Renal cortical epithelial cell (primary cell): Measurements from ENCODE around the gene MRAS. TPM values are rescaled to one million over a fixed set of nuclear protein-coding genes. Genes with fewer than 3 reads are reported as not detected.
A peak's percentile ranks its signal among the peaks of the same experiment; 100 is the strongest.

ENCODE experiments used
- DNase-seq: peaks from one replicate; pipeline ENCODE4 v3.0.0-alpha.2; 2011; ENCODE audit warnings: low read depth
- total RNA-seq: library from RNA; depleted of rRNA; stranded (reverse); fragments of >200 nt; gene quantifications from 2 replicates; pipeline ENCODE4 v1.2.3, GENCODE V29; 2014

The MRAS gene
- 28.5 and 91.3 TPM in 2 replicates for total RNA-seq

DNA sequence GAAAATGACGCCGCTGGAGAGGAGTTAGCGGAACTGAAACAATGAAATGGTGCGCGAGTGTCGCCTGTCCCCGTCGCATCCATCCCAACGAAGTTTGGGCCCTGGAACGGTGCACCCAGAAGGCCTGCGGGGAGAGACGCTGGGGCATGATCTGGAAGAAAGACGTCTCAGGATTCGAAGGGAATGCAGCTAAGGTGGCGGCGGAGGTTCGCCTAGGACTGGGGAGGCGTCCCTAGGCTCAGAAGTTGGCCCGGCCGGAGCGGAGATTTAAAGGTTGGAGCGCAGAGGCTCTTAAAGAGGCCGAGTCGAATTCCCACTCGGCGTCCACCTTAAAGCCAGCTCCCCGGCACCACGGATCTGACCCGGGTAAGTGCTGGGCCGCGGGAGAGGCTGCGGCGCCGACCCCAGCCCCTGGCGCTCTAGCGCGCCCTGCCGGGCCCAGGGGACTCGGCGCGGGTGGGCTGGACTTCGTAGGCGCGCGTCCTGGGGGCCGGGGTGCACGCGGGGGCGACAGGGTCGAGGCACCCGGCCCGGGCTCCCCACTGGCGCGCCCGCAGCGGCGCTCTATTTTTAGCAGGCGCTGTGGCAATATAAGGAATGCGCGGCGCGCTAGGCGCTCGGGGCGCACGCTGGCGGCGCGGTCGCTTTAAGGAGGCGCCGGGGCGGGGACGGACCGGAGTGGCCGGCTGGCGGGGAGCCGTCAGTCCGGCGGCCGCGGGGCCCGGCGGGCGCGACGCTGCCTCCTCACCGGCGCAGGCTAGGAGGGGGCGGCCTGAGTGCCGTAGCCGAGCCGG is at the start of gene MRAS:
Gene MRAS (plus strand): TSS at position 620 of the 794 bp plus-strand sequence. CDS start 24,305 bp downstream, outside the sequence.
- peak; percentile 57 for DNase-seq

- no peak for DNase-seq
Measured at GRCh38 chr3:138300647-138301046, 47.7 kb upstream of the MRAS start.

- DNase-seq, result no peak
Measured at GRCh38 chr3:138303474-138303873, 44.9 kb upstream of the MRAS start.

DNA sequence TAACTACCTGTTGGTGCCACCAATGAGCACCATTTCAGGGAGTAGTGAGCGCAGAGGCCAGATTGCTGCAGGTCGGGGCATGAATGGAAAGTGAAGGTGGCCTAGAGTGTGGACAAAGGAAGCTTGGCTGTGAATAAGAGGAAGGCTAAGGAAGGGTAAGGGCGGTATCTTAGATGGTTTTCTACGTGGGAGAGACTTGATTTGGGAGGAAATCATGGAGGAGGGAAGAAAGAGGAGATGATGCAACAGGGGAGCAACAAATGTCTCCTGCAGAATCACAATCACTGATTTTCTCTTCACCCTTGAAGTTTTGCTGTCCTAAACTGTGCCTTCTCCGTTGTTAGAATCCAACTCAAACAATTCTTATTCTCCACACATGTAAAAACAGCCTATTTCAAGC is 40.5 kb upstream of the MRAS start:
- no peak for DNase-seq

DNA sequence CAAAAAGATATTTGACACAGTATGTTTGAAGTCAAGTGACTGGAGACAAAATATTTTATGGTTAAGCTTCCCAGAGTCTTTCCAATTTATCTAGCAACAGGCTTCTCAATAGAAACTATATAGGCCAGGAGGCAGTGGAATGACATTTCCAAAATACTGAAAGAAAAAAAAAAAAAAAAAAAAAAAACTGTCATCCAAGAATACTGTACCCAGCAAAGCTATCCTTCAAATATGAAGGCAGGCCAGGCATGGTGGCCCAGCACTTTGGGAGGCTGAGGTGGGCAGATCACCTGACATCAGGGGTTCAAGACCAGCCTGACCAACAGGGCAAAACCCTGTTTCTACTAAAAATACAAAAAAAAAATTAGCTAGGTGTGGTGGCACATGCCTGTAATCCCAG is 39.6 kb upstream of the MRAS start:
- DNase-seq, result no peak

DNA sequence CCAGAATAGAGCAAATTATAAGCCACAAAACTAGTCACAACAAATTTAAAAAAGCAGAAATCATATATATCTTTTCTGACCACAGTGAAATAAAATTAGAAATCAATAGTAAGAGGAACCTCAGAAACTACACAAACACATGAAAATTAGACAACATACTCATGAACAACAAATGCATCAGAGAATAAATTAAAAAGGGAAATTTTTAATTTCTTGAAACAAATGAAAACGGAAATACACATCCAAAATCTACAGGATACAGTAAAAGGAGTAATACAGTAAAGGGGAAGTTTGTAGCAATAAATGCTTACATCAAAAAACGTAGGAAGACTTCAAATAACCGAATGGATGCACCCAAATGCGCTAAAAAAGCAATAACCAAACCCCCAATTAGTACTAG is 37.9 kb upstream of the MRAS start:
- no peak for DNase-seq

DNA sequence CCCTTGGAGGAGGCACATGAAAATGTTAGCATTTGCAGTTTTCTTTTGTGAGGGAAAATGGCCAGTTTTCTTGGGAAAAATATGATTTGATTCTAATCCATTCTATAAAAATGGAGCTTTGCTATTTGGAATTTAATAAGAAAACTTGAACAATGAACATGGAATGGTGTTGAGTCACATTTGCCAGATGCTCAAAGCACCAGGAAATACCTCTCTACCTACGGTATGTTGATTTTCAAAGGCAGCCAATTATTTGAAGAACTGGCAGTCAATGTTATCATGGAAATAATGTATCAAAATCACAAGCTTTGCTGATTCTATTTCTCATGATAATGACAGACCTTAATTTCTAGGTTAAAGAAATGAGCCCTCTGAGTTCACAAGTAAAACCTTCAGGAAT is 33.6 kb upstream of the MRAS start:
- no peak for DNase-seq

- DNase-seq, result no peak
Measured at GRCh38 chr3:138317687-138318086, 30.7 kb upstream of the MRAS start.

DNA sequence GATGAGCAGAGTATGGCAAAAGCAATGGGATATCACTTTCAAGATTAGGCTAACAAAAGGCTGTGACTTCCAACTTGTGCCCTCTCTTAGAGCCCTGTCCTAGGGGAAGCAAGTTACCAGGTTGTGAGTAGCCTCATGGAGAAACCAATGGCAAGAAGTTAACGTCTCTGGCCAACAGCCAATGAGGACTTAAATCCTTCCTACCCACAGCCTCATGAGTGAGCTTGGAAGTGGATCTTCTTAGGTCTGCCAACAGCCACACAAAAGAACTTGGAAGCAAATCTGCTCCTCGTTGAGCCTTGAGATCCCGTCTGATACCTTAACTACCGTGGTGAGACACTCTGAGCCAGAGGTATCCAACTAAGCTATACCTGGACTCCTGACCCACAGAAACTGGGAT is 24.4 kb upstream of the MRAS start:
- DNase-seq, result no peak

DNA sequence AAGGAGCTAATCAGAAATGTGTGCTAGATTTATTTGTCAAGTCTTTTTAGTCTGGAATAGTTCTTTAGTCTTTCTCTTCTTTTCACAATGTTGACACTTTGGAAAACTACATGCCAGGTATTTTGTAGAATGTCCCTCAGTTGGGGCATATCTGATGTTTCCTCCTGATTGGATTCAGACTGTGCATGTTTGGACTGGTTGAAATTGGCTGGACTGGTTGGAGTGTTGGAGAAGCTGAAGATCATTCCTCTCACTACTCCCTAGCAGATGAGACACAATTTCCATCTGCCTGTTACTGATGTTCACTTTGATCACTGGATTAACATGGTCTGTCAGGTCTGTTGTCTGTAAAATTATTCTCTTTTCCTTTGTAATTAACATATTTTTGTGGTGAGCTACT is 22.4 kb upstream of the MRAS start:
- no peak for DNase-seq

DNA sequence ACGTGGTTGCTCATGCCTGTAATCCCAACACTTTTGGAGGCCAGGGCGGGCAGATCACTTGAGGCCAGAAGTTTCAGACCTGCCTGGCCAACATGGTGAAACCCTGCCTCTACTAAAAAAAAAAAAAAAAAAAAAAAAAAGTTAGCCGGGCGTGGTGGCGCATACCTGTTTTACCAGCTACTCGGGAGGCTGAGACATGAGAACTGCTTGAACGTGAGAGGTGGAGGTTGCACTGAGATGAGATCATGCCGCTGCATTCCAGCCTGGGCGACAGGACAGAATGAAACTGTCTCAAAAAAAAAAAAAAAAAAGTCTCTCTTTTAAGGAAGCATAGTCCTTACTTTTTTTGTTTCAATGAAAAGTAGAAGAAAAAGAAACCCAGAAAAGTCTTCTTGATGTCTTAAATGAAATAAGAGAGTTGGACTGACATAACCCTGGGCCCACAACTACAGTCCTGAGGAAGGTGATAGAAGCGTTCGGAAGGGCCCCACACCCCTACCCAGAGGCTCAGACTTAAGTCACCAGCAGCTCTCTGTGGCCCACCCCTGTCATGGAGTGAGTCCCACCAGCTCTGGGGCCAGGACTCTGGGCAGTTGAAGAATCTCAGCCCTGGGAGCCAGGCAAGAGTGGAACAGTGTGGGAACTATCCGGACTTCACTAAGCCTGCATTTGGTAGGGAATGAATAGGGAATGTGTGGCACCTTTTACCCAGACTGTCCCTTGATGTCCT is 21.3 kb upstream of the MRAS start:
- DNase-seq, result no peak

- DNase-seq, result no peak
Measured at GRCh38 chr3:138327831-138328230, 20.5 kb upstream of the MRAS start.

DNA sequence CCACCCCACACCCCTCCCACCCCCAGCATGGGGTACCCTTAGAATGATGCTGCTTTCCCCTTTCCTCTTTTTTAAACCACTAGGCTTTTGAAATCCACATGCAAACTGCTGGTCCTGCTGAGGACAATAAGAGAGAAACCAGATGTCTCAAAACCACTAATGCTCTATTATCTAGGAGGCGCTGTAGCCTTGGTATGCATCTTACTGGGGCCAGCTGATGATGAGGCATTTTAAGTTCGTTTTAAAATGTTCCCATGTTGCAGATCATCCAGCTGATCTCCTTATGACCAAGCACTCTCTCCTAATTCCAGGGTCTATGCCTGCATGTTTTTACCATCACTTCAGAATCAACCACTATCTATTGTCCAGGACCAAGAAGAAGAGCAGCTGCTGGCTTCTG is 20.0 kb upstream of the MRAS start:
- no peak for DNase-seq

DNA sequence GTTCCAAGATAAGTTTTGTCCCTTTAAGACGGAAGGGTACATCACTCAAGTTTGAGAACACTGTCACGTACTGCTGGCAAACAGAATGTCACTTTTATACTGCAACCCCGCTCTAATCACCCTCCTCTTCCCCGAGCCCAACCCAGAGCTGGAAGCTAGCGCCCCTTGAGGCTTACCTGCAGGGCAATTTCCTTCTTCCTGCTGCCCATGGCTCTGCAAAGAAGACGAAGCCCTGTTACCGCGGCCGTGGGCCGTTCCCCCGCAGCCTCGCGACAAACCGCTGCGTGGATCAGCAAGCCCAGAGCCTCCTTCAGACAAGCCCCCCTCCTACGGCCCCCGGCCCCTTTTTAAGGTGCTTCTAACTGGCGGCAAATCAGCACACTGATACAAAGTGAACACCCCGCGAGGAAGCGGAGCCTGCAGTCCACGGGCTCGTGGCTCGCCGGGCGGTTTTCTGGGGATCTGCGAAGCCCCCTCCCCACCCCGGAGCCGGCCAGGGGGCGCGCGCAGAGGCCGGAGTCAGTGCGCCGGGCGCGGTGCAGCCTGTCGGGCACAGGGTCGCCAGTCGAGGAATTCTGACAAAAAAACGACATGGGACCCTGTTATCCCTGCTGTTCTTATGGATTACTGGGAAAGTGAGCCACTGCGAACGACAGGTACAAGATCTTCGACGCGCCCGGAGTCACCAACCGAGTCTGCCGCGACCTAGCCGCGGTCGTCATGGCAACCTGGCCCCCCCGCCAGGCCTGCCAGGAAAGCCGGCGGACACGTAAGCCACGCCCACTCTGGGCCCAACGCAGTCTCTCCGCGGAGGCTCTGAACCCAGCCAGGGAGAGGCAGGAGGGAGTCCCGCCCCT is 19.0 kb upstream of the MRAS start, which contains the start of gene NME9:
Gene NME9 (minus strand): TSS at position 725 of the 857 bp plus-strand sequence. CDS start 516 bp downstream, at position 209.
- peak; percentile 66 for DNase-seq

GRCh38 chr3:138329984-138330293 is 18.4 kb upstream of the MRAS start:
- no peak for DNase-seq

DNA sequence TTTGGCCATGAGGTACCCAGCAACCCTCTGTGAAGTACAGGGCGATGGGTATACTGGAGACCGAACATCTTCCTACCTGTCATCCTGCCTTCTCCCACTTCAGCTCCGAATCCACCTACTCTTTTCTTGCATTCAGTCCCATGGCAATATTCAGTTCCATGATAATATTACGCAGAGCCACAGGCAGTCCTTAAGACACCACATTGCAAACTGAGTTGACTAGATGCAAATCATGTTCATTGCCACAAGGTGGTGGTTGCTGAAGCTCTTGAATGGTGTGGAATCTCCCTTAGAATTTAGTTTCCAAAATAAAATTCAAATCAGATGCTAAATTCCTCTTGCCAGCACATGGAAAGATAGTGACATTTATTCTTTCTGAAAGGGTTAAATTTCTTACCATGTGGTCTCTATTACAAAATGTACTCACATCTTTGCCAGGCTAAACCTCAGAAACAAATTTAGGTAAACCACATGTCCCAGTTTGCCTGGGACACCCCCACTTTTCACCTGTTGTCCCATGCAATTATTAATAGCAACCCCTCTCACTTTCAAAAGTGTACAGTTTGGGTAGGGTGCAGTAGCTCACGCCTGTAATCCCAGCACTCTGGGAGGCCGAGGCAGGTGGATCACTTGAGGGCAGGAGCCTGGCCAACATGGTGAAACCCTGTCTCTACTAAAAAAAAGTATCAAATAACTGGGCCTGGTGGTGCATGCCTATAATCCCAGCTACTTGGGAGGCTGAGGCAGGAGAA is 17.1 kb upstream of the MRAS start:
- DNase-seq, result no peak

DNA sequence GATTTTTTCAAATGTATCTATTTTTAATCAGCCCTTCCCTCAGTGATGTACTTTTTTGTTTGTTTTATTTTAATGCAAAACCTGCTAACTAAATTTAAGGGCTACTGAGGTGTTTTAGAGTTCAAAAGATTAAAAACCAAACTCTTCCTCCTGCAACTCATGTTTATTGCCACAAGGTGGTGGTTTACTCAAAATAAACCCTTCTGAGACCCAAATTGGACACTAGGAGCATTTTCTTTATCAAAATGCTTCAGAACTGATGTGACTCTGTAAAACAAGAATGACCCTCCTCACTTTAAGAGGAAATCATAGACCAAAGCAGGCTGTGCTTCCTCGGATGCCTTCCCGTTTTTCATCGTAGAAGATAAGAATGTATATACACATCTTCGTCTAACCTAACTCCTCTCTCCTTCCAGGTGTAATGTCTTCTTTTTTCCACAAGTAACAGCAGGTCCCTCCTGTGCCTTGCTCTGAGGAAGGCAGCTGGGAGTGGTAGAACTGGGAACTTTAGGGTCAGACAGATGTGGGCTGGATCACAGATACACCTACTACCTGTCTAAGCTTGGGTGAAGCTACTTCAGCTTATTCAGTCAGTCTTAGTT is 15.8 kb upstream of the MRAS start:
- DNase-seq, result peak; percentile 62

DNA sequence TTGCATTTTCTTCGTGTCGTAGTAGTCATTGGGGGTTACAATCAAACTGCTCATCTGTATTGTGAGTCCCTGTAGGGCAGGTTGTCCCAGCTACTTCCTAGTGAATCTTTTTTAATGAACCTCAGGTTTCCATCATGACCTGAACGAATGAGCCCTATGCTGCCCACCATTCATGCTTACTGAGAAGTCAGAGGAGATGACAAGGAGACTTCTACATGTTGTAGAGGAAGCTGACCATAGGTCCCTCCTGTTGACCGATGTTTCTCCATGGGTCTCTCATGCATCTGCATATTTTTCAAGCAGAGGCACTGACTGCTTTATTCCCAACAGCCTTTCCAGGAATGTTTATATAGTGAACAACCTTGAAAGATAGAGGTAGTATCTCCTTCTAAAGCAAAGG is 13.8 kb upstream of the MRAS start:
- no peak for DNase-seq

GRCh38 chr3:138336454-138336999 is 11.9 kb upstream of the MRAS start:
- DNase-seq, result no peak

GRCh38 chr3:138338244-138338643 is 10.1 kb upstream of the MRAS start:
- DNase-seq, result no peak

GRCh38 chr3:138338811-138339210 is 9.6 kb upstream of the MRAS start:
- DNase-seq, result no peak
